GM21825 (cell line): ENCODE results near the gene FAM3A.
A peak's percentile ranks its signal among the peaks of the same experiment; 100 is the strongest.

Source experiments
- ATAC-seq: cut with Tn5 transposase; IDR thresholded peaks from one replicate; pipeline ENCODE4 v1.9.1; 2021; ENCODE audit warnings: mild to moderate bottlenecking, moderate library complexity; ENCODE audit not compliant: unreplicated experiment

FAM3A gene

DNA sequence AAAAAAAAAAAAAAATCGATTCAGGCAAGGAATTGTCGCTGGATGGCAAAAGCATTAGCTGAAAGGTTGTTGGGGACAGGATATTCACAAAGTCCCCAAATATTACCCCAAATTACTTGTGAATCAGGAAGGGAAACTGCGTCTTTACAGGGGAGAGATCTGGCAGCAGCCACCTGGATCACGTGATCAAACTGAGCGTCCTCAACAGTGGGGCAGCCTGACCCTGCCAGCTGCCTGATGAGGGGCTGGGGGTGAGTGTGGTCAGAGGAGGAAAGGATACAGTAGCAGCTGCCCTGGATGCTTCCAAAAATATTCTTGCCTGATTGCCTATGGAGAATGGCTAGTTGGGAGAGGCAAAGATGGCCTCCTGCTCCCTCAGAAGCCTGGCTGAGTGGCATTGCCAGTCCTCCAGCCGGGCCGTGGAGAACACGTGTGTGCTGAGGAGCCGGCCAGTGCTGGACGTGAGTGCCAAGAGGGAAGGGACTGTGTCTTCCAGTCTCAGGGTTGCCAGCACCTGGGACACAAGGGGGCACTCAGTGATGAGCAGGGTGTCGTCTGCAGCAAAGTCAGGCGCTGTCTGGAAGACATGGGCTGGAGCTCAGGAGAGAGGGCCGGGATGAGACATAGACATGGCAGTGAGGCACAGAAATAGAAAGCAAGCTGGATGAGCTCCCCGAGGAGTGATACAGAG is 34.0 kb downstream of the FAM3A start:
- no peak for ATAC-seq

DNA sequence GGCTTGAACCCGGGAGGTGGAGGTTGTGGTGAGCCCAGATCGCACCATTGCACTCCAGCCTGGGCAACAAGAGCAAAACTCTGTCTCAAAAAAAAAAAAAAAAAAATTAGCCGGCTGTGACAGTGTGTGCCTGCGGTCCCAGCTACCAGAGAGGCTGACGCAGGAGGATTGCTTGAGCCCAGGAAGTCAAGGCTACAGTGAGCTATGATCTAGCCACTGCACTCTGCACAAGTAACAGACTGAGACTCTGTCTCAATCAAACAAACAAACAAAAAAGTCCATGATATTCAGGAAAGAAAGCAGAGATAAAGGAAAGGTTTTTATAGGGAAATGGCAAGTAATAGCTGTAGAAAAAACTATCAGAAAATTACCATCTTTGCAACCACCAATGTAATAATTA is 34.8 kb downstream of the FAM3A start:
- no peak for ATAC-seq

DNA sequence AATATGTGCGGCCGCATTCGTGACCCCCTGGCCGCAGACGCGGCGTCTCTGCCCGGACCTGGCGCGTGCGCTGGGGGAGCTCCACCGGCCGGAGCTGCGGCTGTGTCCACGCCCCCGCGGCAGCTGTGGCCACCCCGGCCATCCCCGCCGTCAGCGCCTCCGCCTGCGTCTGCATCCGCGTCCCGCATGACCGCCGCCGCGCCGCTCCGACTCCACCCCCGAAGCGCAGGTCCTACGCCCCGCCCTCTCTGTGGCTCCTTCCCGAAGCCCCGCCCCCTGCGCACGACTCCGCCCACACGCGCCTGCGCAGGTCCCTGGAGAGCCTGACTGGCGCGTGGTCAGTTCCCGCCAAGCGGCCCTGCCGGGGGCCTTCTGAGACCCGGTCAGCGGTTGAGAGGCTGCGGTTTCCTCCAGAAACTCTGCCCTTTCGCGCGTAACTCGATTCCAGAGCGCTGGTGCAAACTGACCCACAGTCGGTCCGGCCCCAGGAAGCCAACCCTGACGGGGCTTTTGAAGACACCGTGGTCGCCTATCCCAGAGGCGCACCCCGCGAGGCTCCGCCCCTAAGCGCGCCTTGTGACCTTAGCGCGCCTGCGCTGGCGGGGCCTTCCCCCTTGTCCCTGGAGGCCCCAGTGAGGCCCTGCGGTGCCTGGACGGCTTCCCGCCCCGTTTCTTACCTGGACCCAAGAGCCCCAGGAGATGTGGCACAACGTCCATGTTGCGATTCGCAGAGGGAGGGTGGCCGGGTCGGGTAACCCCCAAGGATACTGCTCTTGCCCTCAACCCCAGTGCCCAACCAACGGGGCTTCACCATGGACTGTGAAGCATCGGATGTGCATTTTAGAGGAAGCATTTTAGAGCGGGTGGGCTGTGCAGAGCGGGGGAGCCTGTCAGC is 37.1 kb downstream of the FAM3A start, which contains the start of gene LAGE3:
Gene LAGE3 (minus strand): TSS at position 554 of the 895 bp plus-strand sequence. CDS start 366 bp downstream, at position 188.
- ATAC-seq: peak; percentile 86

DNA sequence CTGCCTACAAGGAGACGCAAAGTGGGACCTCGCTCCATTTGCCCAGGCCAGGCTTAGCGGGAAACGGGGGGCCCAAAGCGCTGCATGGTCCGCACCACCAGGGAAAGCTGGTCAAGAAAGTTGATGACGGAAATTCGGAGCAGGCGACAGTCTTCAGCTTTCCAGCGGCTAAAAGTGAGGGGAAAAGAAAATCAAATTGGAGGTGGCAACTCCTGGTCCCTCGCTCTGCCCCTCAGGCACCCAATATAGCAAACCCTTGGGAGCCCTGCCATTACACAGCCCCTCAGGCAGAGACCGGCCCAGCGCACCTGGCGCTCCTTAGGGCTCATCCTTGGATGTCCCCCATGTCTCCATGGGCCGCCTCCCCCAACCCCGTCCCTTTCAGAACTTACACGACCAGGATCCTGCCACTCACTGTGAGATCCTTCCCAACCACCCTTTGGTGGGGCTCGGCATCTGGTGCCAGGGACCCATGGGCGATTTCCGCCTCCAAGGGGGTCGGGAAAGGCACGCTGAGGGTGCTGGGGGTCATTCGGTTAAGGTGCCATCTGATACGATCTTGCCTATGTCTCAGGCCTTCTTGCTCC is 38.0 kb downstream of the FAM3A start:
- ATAC-seq: no peak

DNA sequence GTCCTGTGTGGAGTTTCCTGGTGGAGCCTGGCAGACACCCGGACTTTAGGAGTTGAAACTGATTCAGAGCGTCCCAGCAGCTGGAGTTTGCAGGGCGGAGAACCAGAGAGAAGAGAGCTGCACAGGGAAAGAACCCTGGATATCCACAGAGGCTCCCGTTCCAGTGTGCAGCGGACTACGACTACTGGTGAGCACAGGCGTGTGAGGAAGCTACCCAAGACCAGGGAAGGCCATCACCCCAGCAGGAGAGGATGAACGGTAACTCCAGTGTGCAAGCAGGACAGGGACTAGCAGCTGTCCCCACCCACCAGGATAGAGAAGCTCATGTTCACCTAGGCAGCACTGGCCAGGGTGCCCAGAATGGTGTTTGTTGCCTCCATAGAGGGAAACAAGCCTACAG is 39.2 kb downstream of the FAM3A start:
- ATAC-seq: no peak

DNA sequence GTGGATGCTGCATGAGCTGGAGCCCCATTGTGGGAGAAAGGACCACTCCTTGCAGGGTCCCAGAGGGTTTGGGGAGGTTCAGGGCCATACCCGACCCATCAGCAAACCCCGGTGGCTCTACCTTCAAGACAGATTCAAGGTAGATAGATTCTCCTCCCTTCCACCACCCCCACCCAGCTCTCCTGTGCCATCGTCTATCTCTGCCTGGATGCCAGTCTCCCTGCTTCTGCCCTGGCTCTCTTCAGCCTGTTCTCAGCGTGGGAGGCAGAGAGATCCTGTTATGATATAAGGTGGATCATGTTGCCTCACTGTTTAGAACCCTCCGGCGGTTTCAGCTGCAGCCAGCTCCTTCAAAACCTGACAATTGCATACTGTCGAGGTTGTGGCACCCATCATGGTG is 42.3 kb downstream of the FAM3A start:
- no peak for ATAC-seq

DNA sequence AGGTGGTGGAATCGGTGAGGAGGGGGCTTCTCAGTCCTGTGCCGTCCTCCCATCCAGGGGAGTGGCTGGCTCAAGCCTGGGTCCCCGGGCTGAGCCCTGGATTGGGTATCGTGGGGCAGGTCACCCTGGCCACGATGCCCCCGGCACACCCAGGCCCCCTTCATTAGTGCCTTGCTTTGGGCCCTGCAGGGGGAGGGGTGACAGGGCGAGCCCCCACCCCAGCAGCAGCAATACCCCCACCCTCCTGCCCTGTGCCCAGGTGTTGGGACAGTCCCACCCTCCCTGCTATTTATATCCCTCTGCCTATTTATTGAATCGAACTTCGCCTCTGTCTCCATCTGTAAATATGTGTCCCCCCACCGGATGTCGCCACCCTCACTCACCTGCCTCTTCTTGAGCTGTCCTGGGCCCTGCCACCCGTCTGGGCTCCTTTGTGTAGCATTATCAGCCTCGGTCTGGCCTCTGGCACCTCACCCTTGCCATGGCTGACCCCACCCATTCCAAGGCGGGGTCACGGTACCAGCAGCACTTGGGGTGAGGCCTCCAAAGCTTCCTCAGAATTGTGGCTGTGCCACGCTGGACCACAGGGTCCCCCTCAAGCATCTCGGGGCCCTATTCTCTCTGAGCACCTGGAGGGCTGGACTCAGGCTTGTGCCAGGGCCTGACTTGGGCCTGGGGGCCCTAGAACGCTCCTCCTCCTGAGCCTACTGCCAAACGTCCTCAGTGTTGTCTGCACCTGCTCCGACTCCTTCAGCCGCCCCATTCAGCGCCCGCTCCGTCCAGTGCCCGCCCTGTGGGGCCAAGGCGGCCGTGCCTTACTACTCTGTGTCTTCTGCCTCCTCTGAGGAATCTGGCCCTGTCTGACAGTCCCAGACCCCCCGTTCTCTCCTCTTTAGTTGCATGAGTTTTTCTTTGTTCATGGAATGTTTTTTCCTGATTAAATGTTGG is 43.1 kb downstream of the FAM3A start:
- no peak for ATAC-seq

DNA sequence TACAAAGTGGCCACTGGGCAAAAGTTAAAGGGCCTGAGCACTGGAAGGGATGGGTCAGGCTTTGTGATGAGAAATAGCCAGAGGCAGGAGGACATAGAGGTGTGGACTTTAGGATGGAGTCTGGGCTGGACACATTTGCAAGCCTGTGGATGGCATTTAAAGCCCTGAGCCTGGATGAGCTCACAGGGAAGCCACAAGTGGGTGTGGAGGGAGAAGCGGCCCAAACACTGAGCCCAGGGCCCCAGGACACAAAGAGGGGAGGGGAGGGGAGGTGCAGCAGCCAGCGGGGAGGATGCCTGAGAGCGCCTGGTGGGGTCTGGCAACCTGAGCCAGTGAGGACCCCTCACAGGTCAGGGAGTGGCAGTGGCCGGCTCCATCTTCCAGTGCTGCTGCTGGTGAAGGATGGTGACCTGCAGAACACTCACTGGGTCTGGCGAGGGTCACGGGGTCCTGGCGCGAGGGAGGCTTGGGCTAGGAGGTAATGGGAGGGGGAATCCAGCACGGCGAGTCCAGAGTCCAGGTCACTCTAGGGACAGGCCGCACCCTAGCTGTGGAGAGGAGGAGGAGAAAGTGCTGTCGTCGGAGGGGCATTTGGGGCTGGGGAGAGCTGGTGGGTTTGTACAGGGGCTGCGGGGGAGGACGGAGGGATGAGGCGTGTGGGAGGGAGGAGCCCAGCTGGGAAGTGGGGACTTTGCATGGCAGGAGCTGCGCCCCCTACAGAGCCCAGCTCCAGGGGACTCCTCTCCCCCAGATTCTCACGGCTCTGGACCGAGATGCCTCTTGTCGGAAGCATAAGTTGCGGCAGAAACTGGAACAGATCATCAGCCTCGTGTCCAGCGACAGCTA is 44.0 kb downstream of the FAM3A start:
- ATAC-seq: no peak

DNA sequence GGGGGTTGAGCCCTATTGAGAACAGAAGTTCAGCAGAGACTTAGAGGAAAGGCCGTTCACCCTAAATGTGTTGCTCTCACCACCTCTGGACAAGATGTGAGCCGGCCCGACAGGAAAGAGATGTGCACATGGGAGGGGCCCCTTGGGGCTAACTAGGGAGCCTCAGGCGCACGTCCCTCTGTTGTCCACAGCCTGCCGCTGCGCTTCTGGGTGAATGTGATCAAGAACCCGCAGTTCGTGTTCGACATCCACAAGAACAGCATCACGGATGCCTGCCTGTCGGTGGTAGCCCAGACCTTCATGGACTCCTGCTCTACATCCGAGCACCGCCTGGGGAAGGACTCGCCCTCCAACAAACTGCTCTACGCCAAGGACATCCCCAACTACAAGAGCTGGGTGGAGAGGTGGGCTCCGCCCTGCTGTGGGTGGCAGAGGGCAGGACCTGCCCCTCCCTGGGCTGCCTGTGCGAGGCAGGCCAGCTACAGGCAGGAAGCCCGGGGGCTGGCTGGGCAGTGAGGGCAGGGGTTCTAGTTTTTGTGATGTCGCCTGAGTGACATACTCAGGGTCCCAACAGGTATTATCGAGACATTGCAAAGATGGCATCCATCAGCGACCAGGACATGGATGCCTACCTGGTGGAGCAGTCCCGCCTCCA is 45.0 kb downstream of the FAM3A start:
- ATAC-seq: no peak

DNA sequence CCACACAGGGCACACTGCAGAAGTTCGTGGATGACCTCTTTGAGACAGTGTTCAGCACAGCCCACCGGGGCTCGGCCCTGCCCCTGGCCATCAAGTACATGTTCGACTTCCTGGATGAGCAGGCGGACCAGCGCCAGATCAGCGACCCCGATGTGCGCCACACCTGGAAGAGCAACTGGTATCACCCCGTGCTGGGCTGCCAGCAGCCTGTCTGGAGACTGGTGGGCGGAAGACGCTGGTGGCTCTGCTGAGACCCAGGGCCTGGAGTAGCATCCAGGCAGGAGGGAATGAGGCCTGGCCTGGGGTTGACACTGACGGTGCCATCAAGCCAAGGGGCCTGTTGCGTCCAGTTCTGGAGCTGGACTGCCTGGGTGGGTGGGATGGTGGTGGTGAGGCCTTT is 45.6 kb downstream of the FAM3A start:
- no peak for ATAC-seq

DNA sequence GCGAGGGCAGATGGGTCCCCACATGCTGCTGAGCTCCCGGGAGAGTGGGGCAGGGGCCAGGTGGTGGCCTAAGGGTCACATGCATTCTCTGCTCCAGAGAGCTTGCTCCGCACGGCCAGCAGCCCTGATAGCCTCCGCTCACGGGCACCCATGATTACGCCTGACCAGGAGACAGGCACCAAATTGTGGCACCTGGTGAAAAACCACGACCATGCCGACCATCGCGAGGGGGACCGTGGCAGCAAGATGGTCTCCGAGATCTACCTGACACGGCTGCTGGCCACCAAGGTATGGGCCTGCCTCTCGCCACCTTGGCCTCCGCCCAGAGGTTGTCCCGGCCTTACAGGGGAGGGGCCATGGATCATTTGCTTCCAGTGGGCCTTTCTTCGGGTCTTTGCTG is 46.2 kb downstream of the FAM3A start:
- no peak for ATAC-seq

DNA sequence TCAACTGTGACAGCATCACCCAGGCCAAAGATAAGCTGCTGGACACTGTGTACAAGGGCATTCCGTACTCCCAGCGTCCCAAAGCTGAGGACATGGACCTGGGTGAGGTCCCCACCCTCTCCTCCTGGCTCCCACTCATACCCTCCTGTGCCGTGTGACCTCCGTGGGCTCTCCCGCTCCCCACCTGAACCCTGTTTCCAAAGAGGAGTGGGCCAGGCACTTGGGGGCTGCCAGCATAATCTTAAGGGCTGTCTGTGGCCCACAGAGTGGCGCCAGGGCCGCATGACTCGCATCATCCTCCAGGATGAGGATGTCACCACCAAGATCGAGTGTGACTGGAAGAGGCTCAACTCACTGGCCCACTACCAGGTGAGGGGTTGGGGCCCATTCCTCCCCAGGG is 46.9 kb downstream of the FAM3A start:
- ATAC-seq: no peak

DNA sequence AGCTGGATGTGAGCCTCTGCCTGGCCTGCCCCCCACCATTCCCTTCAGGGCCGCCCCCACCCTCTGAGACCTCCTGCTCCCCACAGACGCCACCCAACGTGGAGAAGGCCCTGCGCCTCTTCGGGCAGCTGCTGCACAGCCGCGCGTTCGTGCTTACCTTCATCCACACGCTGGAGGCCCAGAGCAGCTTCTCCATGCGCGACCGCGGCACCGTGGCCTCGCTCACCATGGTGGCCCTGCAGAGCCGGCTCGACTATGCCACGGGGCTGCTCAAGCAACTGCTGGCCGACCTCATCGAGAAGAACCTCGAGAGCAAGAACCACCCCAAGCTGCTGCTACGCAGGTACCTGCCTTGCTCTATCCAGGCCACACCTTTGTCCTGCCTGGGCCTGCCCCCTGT is 47.8 kb downstream of the FAM3A start:
- ATAC-seq: no peak

DNA sequence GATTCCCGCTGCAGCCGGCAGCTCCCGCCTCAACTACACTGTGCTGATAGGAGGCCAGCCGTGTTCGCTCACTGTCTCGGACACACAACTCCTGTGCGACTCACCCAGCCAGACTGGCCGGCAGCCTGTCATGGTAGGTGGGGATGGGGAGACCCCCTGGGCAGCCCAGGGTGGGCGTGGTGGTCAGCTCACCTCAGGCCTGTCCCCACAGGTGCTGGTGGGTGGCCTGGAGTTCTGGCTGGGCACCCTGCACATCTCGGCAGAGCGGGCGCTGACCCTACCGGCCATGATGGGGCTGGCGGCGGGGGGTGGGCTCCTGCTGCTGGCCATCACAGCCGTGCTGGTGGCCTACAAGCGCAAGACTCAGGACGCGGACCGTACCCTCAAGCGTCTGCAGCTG is 48.5 kb downstream of the FAM3A start:
- ATAC-seq: no peak

DNA sequence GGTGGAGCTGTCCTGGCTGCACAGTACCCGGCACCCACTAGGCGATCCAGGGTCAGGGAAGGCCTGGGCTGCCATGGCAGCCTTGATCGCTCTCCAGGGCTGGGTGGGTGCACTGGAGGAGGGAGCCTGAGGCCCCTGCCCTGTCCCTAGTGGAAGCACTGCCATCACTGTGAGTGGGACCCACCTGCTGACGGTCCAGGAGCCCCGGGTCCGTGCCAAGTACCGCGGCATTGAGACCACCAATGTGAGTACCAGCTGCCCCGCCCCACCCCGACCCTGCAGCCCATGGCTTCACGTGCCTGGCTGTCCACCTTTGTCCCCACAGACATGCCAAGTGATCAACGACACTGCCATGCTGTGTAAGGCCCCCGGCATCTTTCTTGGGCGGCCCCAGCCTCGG is 49.1 kb downstream of the FAM3A start:
- no peak for ATAC-seq

DNA sequence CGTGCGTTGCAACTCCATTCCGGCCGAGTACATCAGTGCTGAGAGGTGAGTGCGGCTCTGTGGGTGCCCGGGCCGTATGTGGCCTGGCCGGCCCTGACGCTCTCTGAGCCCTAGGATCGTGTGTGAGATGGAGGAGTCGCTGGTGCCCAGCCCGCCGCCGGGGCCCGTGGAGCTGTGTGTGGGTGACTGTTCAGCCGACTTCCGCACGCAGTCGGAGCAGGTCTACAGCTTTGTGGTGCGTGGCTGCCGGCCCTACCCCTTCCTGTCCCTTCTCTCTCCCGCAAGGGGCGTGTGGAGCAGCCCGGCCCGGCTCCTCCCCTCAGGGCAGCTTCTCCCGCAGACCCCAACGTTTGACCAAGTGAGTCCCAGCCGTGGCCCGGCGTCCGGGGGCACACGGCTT is 50.0 kb downstream of the FAM3A start:
- no peak for ATAC-seq

DNA sequence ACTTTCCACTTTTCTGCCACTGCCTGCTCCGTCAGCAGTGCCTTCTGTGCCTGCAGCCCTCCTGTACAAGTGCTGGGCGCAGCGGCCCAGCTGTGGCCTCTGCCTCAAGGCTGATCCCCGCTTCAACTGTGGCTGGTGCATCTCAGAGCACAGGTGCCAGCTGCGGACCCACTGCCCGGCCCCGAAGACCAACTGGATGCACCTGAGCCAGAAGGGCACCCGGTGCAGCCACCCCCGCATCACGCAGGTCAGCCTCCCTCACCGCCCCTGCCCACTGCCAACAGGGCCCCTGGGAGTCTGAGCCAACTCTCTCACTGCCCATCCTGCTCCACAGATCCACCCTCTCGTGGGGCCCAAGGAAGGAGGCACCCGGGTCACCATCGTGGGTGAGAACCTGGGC is 50.4 kb downstream of the FAM3A start:
- ATAC-seq: no peak

DNA sequence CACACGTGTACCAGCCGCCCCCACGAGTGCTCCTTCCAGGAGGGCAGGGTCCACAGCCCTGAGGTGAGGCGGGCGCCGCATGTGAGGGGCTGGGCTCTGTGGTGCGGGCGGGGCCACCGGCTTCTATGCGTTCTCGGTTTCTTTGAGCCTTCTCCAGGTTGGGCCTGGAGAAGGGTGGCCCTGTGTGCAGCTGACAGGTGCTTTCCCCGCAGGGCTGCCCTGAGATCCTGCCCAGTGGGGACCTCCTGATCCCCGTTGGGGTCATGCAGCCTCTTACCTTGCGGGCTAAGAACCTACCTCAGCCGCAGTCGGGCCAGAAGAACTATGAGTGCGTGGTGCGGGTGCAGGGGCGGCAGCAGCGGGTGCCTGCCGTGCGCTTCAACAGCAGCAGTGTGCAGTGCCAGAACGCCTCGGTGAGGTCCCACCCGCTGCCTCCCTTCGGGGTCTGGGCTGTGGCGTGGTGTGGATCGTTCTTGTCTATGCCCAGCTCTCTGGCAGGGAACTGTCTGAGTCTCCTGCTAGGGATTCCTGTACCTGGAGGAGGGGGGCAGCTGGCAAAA is 51.1 kb downstream of the FAM3A start:
- no peak for ATAC-seq

DNA sequence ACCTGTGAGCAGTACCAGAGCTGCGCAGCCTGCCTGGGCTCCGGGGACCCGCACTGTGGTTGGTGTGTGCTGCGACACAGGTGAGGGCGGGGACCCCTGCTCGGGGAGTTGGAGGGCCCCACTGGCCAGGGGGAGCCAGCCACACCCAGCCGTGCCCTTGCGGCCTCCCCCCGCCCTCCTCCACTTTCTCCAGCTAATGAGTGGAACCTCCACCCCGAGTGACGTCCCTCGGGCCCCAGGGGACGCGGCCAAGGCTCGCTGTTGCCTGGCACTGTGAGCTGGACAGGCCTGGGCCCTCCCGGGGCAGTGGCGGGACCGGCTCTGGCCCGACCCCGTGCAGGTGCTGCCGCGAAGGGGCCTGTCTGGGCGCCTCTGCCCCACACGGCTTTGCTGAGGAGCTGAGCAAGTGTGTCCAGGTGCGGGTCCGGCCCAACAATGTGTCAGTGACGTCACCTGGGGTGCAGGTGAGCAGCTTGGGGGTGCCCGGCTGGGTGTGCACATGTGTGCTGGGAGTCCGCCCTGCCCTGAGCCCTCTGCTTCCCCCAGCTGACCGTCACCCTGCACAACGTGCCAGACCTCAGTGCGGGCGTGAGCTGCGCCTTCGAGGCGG is 52.3 kb downstream of the FAM3A start:
- no peak for ATAC-seq
